ENCODE measurements around the gene FURIN.

FURIN gene

DNA sequence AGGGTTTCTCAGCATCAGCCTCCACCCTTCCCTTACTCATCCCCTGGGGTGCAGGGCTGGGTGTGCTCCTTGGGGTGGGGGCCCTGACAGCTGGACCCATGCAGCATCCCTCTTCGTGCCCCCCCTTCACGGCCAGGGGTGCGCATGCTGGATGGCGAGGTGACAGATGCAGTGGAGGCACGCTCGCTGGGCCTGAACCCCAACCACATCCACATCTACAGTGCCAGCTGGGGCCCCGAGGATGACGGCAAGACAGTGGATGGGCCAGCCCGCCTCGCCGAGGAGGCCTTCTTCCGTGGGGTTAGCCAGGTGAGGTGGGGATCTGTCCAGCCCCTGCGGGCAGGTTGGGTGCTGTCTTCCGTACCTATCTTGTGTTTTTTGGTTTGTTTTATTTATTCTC lies 9.6 kb downstream of the FURIN start:
- peaks cover 16% of the 10 kb centered on the region for H3K4me1 ChIP-seq (ENCODE audit: control insufficient read depth, insufficient read depth, low read length)
- CTCF ChIA-PET: no interaction called here
- no peak overlapping the region for H3K4me3 ChIP-seq (ENCODE audit: low read depth, low read length)
- TF ChIP-seq ZNF510 (tag by site-specific recombination; IDR thresholded peaks at IDR 0.05; ENCODE audit: insufficient replicate concordance) (no peak), ZNF354C (tag by site-specific recombination; IDR thresholded peaks at IDR 0.05; ENCODE audit: borderline replicate concordance, low read depth) (no peak), ZNF266 (tag by site-specific recombination; IDR thresholded peaks at IDR 0.05; ENCODE audit: low read depth) (no peak), ZNF121 (tag by site-specific recombination; IDR thresholded peaks at IDR 0.05) (no peak), ZNF791 (tag by site-specific recombination; IDR thresholded peaks at IDR 0.05) (no peak), ZIC2 (tag by site-specific recombination; IDR thresholded peaks at IDR 0.05) (no peak), ZNF664 (tag by site-specific recombination; IDR thresholded peaks at IDR 0.05) (no peak), ZNF747 (tag by site-specific recombination; IDR thresholded peaks at IDR 0.05) (no peak), TCF7L2 (IDR thresholded peaks at IDR 0.05; ENCODE audit: borderline replicate concordance, low read depth, low read length) (no peak), ZNF658 (tag by site-specific recombination; IDR thresholded peaks at IDR 0.05) (no peak)
- TF ChIP-seq, protein P1, sequence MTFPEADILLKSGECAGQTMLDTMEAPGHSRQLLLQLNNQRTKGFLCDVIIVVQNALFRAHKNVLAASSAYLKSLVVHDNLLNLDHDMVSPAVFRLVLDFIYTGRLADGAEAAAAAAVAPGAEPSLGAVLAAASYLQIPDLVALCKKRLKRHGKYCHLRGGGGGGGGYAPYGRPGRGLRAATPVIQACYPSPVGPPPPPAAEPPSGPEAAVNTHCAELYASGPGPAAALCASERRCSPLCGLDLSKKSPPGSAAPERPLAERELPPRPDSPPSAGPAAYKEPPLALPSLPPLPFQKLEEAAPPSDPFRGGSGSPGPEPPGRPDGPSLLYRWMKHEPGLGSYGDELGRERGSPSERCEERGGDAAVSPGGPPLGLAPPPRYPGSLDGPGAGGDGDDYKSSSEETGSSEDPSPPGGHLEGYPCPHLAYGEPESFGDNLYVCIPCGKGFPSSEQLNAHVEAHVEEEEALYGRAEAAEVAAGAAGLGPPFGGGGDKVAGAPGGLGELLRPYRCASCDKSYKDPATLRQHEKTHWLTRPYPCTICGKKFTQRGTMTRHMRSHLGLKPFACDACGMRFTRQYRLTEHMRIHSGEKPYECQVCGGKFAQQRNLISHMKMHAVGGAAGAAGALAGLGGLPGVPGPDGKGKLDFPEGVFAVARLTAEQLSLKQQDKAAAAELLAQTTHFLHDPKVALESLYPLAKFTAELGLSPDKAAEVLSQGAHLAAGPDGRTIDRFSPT (tag by site-specific recombination; IDR thresholded peaks at IDR 0.05): no peak
- TF ChIP-seq, protein P2, sequence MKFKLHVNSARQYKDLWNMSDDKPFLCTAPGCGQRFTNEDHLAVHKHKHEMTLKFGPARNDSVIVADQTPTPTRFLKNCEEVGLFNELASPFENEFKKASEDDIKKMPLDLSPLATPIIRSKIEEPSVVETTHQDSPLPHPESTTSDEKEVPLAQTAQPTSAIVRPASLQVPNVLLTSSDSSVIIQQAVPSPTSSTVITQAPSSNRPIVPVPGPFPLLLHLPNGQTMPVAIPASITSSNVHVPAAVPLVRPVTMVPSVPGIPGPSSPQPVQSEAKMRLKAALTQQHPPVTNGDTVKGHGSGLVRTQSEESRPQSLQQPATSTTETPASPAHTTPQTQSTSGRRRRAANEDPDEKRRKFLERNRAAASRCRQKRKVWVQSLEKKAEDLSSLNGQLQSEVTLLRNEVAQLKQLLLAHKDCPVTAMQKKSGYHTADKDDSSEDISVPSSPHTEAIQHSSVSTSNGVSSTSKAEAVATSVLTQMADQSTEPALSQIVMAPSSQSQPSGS (tag by site-specific recombination; IDR thresholded peaks at IDR 0.05; ENCODE audit: low read depth): no peak
- TF ChIP-seq, protein P3, sequence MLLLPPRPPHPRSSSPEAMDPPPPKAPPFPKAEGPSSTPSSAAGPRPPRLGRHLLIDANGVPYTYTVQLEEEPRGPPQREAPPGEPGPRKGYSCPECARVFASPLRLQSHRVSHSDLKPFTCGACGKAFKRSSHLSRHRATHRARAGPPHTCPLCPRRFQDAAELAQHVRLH (tag by site-specific recombination; IDR thresholded peaks at IDR 0.05): no peak
- H3K36me3 ChIP-seq (ENCODE audit: control insufficient read depth in 2 of 2, insufficient read depth in 1 of 2, low read length in 2 of 2): peaks cover 15 to 80% of the 10 kb centered on the region in 2 experiments
- no peaks in the 10 kb centered on the region for H3K9me3 ChIP-seq (ENCODE audit: control insufficient read depth, insufficient read depth, low read depth, low read length)
- POLR2A ChIA-PET: no interaction called here
- no peak overlapping the region for H3K27ac ChIP-seq (ENCODE audit: extremely low read depth, low read depth, low read length)

DNA sequence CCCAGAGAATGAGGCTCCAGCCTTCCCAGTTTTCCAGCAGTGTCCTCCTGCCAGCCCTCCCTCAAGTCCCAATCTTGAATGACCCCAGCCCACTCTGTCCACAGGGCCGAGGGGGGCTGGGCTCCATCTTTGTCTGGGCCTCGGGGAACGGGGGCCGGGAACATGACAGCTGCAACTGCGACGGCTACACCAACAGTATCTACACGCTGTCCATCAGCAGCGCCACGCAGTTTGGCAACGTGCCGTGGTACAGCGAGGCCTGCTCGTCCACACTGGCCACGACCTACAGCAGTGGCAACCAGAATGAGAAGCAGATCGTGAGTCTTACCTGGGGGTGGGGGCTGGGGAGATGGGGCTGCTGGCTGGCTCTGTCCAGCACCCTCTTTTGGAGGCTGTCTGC lies 10.3 kb downstream of the FURIN start:
- no peak overlapping the region for H3K27ac ChIP-seq (ENCODE audit: extremely low read depth, low read depth, low read length)
- ChIA-PET CTCF (no interaction called here), POLR2A (no interaction called here)
- peaks cover 15 to 78% of the 10 kb centered on the region in 2 experiments for H3K36me3 ChIP-seq (ENCODE audit: control insufficient read depth in 2 of 2, insufficient read depth in 1 of 2, low read length in 2 of 2)
- H3K4me1 ChIP-seq (ENCODE audit: control insufficient read depth, insufficient read depth, low read length): peaks cover 9% of the 10 kb centered on the region
- H3K4me3 ChIP-seq (ENCODE audit: low read depth, low read length): no peak overlapping the region
- TF ChIP-seq ZNF10 (tag by site-specific recombination; IDR thresholded peaks at IDR 0.05): no peak
- TF ChIP-seq ZNF664 (tag by site-specific recombination; IDR thresholded peaks at IDR 0.05): no peak
- no peak for TF ChIP-seq ZNF747 (tag by site-specific recombination; IDR thresholded peaks at IDR 0.05)
- no peaks in the 10 kb centered on the region for H3K9me3 ChIP-seq (ENCODE audit: control insufficient read depth, insufficient read depth, low read depth, low read length)

DNA sequence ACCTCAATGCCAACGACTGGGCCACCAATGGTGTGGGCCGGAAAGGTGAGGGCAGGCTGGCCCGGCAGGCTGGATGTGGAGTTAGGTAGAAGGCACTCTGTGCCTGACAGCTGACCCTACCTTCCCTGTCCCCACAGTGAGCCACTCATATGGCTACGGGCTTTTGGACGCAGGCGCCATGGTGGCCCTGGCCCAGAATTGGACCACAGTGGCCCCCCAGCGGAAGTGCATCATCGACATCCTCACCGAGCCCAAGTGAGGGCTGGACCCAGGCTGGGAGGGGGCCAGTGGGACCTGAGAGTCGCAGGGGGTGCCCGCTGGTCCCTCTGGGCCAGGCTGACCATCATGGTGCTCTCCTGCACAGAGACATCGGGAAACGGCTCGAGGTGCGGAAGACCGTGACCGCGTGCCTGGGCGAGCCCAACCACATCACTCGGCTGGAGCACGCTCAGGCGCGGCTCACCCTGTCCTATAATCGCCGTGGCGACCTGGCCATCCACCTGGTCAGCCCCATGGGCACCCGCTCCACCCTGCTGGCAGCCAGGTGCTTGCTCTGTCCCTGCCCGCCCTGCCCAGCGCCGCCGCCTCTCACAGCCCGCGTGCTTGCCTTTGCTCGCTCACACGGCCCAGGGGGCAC lies 11.5 kb downstream of the FURIN start:
- no peaks in the 10 kb centered on the region for H3K9me3 ChIP-seq (ENCODE audit: control insufficient read depth, insufficient read depth, low read depth, low read length)
- TF ChIP-seq ZNF785 (tag by site-specific recombination; IDR thresholded peaks at IDR 0.05): no peak
- no peak for TF ChIP-seq ZNF155 (tag by site-specific recombination; IDR thresholded peaks at IDR 0.05)
- TF ChIP-seq SETDB1 (IDR thresholded peaks at IDR 0.05; ENCODE audit: insufficient read length, low read length): no peak
- TF ChIP-seq, protein P4, sequence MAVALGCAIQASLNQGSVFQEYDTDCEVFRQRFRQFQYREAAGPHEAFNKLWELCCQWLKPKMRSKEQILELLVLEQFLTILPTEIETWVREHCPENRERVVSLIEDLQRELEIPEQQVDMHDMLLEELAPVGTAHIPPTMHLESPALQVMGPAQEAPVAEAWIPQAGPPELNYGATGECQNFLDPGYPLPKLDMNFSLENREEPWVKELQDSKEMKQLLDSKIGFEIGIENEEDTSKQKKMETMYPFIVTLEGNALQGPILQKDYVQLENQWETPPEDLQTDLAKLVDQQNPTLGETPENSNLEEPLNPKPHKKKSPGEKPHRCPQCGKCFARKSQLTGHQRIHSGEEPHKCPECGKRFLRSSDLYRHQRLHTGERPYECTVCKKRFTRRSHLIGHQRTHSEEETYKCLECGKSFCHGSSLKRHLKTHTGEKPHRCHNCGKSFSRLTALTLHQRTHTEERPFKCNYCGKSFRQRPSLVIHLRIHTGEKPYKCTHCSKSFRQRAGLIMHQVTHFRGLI (tag by site-specific recombination; IDR thresholded peaks at IDR 0.05): peak; percentile 61; the same call in 1 of the 2 replicates
- TF ChIP-seq, protein P5, sequence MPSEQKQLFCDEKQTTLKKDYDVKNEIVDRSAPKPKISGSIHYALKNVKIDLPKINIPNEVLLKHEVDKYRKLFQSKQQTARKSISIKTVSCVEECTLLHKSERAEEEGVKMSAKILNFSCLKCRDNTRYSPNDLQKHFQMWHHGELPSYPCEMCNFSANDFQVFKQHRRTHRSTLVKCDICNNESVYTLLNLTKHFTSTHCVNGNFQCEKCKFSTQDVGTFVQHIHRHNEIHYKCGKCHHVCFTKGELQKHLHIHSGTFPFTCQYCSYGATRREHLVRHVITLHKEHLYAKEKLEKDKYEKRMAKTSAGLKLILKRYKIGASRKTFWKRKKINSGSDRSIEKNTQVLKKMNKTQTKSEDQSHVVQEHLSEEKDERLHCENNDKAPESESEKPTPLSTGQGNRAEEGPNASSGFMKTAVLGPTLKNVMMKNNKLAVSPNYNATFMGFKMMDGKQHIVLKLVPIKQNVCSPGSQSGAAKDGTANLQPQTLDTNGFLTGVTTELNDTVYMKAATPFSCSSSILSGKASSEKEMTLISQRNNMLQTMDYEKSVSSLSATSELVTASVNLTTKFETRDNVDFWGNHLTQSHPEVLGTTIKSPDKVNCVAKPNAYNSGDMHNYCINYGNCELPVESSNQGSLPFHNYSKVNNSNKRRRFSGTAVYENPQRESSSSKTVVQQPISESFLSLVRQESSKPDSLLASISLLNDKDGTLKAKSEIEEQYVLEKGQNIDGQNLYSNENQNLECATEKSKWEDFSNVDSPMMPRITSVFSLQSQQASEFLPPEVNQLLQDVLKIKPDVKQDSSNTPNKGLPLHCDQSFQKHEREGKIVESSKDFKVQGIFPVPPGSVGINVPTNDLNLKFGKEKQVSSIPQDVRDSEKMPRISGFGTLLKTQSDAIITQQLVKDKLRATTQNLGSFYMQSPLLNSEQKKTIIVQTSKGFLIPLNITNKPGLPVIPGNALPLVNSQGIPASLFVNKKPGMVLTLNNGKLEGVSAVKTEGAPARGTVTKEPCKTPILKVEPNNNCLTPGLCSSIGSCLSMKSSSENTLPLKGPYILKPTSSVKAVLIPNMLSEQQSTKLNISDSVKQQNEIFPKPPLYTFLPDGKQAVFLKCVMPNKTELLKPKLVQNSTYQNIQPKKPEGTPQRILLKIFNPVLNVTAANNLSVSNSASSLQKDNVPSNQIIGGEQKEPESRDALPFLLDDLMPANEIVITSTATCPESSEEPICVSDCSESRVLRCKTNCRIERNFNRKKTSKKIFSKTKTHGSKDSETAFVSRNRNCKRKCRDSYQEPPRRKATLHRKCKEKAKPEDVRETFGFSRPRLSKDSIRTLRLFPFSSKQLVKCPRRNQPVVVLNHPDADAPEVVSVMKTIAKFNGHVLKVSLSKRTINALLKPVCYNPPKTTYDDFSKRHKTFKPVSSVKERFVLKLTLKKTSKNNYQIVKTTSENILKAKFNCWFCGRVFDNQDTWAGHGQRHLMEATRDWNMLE (tag by site-specific recombination; conservative IDR thresholded peaks at IDR 0.05; ENCODE audit: low read depth): no peak
- no peak overlapping the region for H3K27ac ChIP-seq (ENCODE audit: extremely low read depth, low read depth, low read length)
- peaks cover 14 to 78% of the 10 kb centered on the region in 2 experiments for H3K36me3 ChIP-seq (ENCODE audit: control insufficient read depth in 2 of 2, insufficient read depth in 1 of 2, low read length in 2 of 2)
- POLR2A ChIA-PET: no interaction called here
- H3K4me3 ChIP-seq (ENCODE audit: low read depth, low read length): no peak overlapping the region
- H3K4me1 ChIP-seq (ENCODE audit: control insufficient read depth, insufficient read depth, low read length): no peaks in the 10 kb centered on the region
- CTCF ChIA-PET: no interaction called here

Data from HEK293 (cell line).